Measurements from ENCODE around the gene C9. TPM values are rescaled to one million over a fixed set of nuclear protein-coding genes. Genes with fewer than 3 reads are reported as not detected.

C9 gene
- not detected in 2 replicates for total RNA-seq

GRCh38 chr5:39364367-39364766, at the start of gene C9:
Gene C9, minus strand, starts transcription at chr5:39364495. Its CDS starts 31 bp downstream, at chr5:39364464.

Other genes with a start within 250 kb of the C9 start
- 0.65 TPM in 1 of 2 replicates, not detected in the other for gene FYB1, start 144.9 kb downstream of the C9 start, total RNA-seq
- gene DAB2, start 60.5 kb upstream of the C9 start, total RNA-seq: 76.0 and 119 TPM in 2 replicates